CD4-positive, alpha-beta T cell treated with Interferon gamma for 1 hour (primary cell): ENCODE results near the gene TACC3.
A peak's percentile ranks its signal among the peaks of the same experiment; 100 is the strongest.
"Not testable (repeated sequence)": the region's sequence is repeated elsewhere in the genome, so short reads cannot be mapped to it uniquely, and the experiment has no call there.

Experiments
- DNase-seq: peaks from one replicate; pipeline ENCODE4 v3.0.0-alpha.2; 2020

Gene TACC3

GRCh38 chr4:1721003-1721665 is at the start of gene TACC3, which contains the start of gene TMEM129:
Gene TACC3 (plus strand): TSS chr4:1721521. CDS start chr4:1723422, 1,901 bp downstream.
Gene TMEM129 (minus strand): TSS chr4:1721323. CDS start chr4:1720837, 486 bp downstream.
- peak; percentile 98 for DNase-seq

DNA sequence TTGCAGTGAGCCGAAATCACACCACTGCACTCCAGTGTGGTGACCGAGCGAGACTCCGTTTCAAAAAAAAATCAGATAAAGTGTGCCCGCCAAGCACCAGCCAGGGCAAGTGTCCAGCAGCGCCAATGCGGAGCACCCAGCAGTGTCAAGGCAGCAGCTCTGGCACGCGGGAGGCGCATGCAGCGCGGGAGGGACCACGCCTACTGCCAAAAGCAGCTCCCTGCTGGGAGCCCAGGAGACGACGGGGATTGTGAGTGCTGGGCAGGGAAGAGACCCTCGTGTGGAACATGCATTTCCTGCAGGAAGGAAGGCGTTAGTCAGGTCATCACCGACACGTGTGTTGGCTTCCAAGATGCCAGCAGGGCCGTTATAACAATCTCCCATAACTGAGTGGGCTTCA is 47.6 kb upstream of the TACC3 start:
- no peak for DNase-seq

DNA sequence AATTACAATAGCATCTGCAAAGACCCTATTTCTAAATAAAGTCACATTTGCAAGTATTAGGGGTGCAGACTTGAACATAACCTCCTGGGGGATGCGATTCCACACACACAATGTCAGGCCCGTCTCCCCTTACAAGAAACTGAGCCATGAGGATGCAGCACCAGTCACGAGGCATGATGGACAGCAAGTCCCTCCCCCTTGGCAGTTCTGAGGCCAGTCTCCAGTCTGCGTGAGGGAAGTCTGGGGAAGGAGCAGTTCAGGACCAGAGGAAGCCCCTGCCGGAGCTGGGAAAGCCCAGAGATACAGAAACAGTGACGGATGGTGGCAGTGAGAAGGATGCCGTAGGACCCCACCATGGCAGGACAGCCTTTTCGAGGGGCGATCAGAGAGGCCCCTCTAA is 46.6 kb upstream of the TACC3 start:
- DNase-seq = no peak

- DNase-seq = no peak
Measured at GRCh38 chr4:1675136-1675801, 46.1 kb upstream of the TACC3 start.

- DNase-seq = no peak
Measured at GRCh38 chr4:1675802-1676137, 45.6 kb upstream of the TACC3 start.

DNA sequence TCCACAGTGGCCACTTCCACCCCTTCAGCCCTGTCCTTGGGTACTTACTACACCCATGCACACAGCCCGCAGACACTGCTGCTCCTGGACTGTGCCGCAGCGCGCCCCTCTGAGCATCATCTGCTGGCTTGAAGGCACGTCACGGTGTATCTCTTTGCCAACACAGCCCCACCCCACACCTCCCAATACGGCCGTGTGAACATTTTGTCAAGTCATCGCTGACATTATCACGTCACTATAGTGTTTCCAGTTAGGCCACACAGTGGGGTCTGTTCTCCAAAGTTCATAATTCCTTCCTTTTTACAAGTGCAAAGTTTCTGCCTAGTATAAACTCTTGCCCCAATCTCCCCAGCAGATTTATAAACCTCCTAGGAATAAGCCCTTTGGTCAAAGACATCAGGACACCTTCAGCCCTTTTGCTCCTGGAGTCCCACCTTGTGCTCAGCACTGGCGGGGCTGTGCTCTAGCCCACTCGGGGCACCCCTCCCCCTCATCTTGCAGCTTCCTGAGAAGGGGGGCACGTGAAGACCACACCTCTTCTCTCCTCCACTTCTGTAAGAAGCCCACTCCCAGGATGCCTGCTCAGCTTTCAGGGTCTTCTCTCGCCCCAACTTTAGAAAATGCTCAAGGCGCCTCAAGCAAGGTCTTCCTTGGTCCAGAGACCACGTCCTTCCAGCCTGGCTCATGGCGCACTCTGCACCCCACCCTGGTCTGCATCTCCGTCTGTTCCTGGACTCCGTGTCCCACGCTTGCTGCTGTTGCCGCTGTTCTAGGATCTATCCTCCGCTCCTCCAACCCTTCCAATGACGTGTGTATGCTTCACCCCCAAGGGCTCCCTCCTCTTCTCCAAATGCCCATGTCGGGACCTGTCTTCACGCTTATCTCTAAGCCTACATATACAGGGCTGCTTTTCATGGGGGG is 44.5 kb upstream of the TACC3 start:
- no peak for DNase-seq

- no peak for DNase-seq
Measured at GRCh38 chr4:1678244-1678643, 43.1 kb upstream of the TACC3 start.

GRCh38 chr4:1682860-1683259 is 38.5 kb upstream of the TACC3 start:
- DNase-seq = no peak

DNA sequence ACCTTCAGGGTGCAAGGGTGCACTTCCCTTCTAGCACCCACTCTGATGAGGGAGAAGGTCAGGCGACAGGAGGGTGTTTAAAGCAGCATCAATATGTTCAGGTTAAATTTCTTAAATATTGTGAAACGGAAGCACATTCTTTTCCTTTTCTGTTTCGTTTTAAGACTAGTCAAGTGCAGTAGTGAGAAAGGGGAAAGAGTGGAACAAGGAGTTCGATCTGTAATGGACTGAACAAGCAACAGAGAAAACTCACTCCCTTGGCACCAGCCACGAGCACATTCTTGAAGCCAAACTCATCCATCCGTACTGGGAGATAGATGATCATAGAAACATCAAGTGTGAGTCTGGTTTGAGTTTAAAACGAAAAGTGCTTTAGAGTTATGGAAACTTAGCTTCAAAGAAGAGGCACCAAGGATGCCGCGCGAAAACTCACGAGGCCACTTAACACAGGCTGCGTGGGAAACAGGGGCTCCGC is 38.0 kb upstream of the TACC3 start:
- no peak for DNase-seq

DNA sequence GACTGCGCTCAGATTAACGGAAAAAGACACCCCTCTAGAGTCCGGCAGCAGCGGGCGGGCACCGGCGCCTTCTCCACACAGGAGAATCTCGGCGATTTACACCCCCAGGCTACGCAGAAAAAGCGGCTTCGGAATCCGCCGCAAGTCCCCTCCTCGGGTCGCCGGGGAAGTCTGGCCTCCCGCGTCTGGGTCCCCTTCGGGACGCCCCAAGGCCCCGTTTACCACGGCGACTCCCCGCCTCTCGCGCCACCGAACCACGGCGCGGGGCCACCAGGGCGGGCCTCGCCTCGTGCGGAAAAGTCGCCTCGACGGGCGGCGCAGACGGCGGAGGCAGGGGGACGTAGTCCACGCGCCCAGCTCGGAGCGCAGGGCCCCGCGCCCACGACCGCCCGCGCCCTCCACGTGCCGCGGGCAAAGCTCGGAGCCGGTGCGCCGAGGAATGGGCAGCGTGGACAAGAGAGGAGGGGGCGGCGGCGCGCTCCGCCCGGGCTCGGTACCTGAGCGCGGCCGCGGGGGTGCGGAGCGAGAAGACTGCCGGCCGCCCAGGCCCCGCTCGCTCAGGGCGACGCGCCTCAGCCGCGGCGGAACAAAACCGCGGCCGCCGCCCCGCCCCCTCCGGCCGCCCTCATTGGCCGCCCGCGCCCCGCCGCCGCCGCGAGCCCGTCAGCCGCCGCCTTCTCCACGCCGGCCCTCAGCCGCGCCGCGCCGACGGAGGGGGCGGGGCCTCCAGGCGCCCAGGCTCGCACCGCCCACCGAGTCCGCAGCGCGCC is 37.4 kb upstream of the TACC3 start, which contains the start of gene FAM53A:
Gene FAM53A, minus strand, starts transcription at position 578 of the 770 bp plus-strand sequence. CDS start 15,572 bp downstream, outside the sequence.
- DNase-seq = peak; percentile 92

GRCh38 chr4:1684506-1685234 is 36.7 kb upstream of the TACC3 start:
- no peak for DNase-seq

GRCh38 chr4:1685235-1686150 is 35.8 kb upstream of the TACC3 start:
- no peak for DNase-seq

GRCh38 chr4:1686440-1687036 is 34.8 kb upstream of the TACC3 start:
- no peak for DNase-seq

- no peak for DNase-seq
Measured at GRCh38 chr4:1690698-1691097, 30.6 kb upstream of the TACC3 start.

DNA sequence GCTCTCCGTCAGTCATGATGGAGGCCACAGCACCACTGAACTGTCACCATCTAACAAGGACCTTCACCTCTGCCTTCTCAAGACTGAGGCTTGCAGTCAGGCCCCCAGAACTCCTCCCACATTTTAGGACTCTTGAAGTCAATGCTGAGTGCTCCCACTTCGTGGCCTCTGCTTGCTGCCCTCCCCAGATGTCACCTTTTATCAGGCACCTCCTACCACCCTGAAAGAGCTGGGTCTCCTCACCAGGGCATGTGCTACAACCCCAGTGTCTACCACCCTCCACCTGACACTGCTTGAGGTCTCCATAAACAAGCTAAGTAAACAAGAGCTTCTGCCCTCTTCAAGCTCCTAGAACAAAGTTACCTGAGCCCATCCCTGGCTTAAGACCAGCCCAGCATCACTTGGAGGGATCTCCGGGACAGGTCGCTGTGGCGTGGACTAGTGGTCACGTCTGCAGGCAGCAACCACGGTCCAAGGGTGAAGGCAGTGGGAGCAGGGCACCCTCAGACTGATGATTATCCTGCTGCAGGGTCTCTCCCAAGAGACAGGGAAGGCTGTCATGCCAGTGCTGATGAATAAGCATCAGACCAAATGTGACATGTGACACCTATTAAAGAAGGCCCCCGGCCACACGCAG is 29.5 kb upstream of the TACC3 start:
- DNase-seq = no peak

DNA sequence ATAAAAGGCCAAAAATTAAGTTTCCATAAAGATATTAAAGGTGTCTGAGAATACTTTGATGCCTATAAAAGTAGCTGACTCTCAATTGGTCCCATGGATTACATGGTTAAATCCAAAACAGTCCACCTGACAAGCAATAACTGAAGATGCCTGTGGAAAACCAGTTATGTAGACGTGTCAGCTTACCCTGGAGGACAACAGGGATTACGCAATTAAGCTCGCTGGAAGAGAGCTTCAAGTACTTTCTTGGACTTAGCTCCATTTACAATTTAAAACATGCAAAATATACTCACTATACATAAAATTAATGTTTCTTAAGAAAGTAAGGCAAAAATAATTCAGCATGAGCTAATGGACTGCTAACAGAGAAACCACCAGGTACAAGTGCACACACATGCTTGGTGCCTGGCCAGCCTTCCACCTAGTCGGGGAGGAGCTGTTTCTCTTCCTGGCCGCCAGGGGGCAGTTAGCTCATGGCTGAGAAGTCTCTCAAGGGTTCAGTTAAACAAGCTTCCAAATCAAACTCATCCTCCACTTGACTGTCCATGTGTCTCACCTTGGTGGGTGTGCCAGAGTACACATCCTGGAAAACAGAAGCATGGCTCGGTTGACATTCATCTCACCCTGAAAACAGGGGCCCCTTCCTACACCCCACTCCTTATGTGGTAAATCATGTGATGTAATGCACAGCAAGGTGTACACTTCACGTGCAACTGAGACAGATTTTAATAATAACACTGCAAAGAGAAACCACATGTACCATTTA is 28.0 kb upstream of the TACC3 start:
- DNase-seq = peak; percentile 79

GRCh38 chr4:1695913-1696312 is 25.4 kb upstream of the TACC3 start:
- no peak for DNase-seq

- not testable (repeated sequence) for DNase-seq
Measured at GRCh38 chr4:1701671-1702070, 19.6 kb upstream of the TACC3 start.

- no peak for DNase-seq
Measured at GRCh38 chr4:1703867-1704266, 17.5 kb upstream of the TACC3 start.
